Smooth muscle cell (in vitro differentiated cells): ENCODE data around the gene FBXO10. TPM values are rescaled to one million over a fixed set of nuclear protein-coding genes. Genes with fewer than 3 reads are reported as not detected.

ENCODE experiments used
- DNase-seq: peaks from one replicate; lab custom pipeline; 2025; ENCODE audit not compliant: unreplicated experiment; lab: John Stamatoyannopoulos, UW
- H2AFZ ChIP-seq: fragments of 200-600 bp; sonication (generic); 2 replicates; pipeline ENCODE4 v1.6.0; 2016; ENCODE audit warnings: antibody characterized with exemption, low read depth, mild to moderate bottlenecking
- H3F3A ChIP-seq: fragments of 200-600 bp; sonication (generic); 2 replicates; pipeline ENCODE4 v1.6.0; 2017; ENCODE audit warnings: antibody characterized with exemption, low read depth
- H3K27ac ChIP-seq: fragments of 200-600 bp; sonication (generic); 2 replicates; pipeline ENCODE4 v1.5.1; 2016; ENCODE audit warnings: low read depth, mild to moderate bottlenecking
- H3K27me3 ChIP-seq: fragments of 200-600 bp; sonication (generic); 2 replicates; pipeline ENCODE4 v1.6.1; 2016; ENCODE audit warnings: low read depth, mild to moderate bottlenecking
- H3K36me3 ChIP-seq: fragments of 200-600 bp; sonication (generic); 2 replicates; pipeline ENCODE4 v1.5.1; 2016; ENCODE audit warnings: low read depth
- H3K4me1 ChIP-seq: fragments of 200-600 bp; sonication (generic); 2 replicates; pipeline ENCODE4 v1.5.1; 2016; ENCODE audit warnings: low read depth
- H3K4me2 ChIP-seq: fragments of 200-600 bp; sonication (generic); 2 replicates; pipeline ENCODE4 v1.6.0; 2016; ENCODE audit warnings: mild to moderate bottlenecking
- H3K4me3 ChIP-seq: fragments of 200-600 bp; sonication (generic); 2 replicates; pipeline ENCODE4 v1.5.1; 2016; ENCODE audit warnings: mild to moderate bottlenecking
- H3K79me2 ChIP-seq: fragments of 200-600 bp; sonication (generic); 2 replicates; pipeline ENCODE4 v1.6.0; 2016; ENCODE audit warnings: low read depth, mild to moderate bottlenecking
- H3K9ac ChIP-seq: fragments of 200-600 bp; sonication (generic); 2 replicates; pipeline ENCODE4 v1.6.0; 2016; ENCODE audit warnings: low read depth
- H3K9me3 ChIP-seq: fragments of 200-600 bp; sonication (generic); replicated peaks from 2 replicates; pipeline ENCODE4 v1.5.1; 2016; ENCODE audit warnings: low read depth
- H4K20me1 ChIP-seq: fragments of 200-600 bp; sonication (generic); 2 replicates; pipeline ENCODE4 v1.6.0; 2016; ENCODE audit warnings: low read depth
- CTCF ChIP-seq: fragments of 200-600 bp; sonication (generic); IDR thresholded peaks from 2 replicates; pipeline ENCODE4 v1.5.1; 2017; ENCODE audit warnings: borderline replicate concordance, mild to moderate bottlenecking, antibody characterized with exemption; ENCODE audit not compliant: insufficient read depth, poor library complexity, severe bottlenecking
- WGBS: methylation state at CpG from one replicate; pipeline ENCODE4 v1.1.7; 2016; ENCODE audit warnings: low lambda C conversion rate; 5-methylcytosine and 5-hydroxymethylcytosine counted together
- polyA plus RNA-seq: library from polyadenylated mRNA; unstranded; fragments of >200 nt; fragmentation: Nextera tagmentation; extraction: Ambion mirVana; gene quantifications from 2 replicates; pipeline ENCODE4 v1.2.1, GENCODE V29; 2016
- total RNA-seq: library from RNA; depleted of rRNA; stranded (reverse); fragments of >200 nt; gene quantifications from 2 replicates; pipeline ENCODE4 v1.2.3, GENCODE V29; 2014

FBXO10 gene
- total and polyA plus RNA-seq, 2 experiments from 2014 or later, result 3.5 to 7.0 TPM

GRCh38 chr9:37564916-37565315, 11.3 kb downstream of the FBXO10 start:
- peaks cover 7% of the 10 kb centered on the region for H3K79me2 ChIP-seq
- no peaks in the 10 kb centered on the region for H3K27me3 ChIP-seq
- H3K4me2 ChIP-seq, result no peak overlapping the region
- H4K20me1 ChIP-seq, result peaks cover 10% of the 10 kb centered on the region
- no peaks in the 10 kb centered on the region for H3K9me3 ChIP-seq
- no peak overlapping the region for H2AFZ ChIP-seq
- no peak overlapping the region for H3K9ac ChIP-seq
- DNase-seq, result no peak
- no peaks in the 10 kb centered on the region for H3K4me1 ChIP-seq
- no peaks in the 10 kb centered on the region for H3K36me3 ChIP-seq
- 98% methylated on average over 4 of the region's 4 CpGs for WGBS
- H3K27ac ChIP-seq, result no peak overlapping the region
- H3K4me3 ChIP-seq, result no peak overlapping the region
- TF ChIP-seq CTCF, result no peak
- no peaks in the 10 kb centered on the region for H3F3A ChIP-seq

DNA sequence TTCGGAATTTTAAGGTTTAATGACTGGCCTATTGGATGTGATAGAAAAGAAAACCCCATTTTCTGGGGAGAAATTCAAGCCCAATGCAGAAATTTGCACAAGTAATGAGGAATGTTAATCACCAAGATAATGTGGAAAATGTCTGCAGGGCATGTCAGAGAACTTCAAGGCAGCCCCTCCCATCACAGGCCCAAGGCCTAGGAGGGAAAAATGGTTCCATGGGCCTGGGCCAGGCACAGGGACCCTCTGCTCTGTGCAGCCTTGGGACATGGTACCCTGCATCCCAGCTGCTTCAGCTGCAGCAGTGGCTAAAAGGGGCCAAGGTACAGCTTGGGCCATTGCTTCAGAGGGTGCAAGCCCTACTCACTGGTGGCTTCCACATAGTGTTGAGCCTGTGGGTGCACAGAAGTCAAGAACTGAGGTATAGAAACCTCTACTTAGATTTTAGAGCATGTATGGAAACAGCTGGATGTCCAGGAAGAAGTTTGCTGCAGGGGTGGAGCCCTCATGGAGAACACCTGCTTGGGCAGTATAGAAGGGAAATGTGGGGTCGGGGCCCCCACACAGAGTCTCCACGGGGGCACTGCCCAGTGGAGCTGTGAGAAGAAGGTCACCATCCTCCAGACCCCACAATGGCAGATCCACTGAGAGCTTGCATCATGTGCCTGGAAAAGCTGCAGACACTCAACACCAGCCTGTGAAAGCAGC, 12.2 kb downstream of the FBXO10 start:
- Histone ChIP-seq H4K20me1 (peaks cover 9% of the 10 kb centered on the region), H3K4me1 (no peaks in the 10 kb centered on the region), H3K9me3 (no peaks in the 10 kb centered on the region), H3K27me3 (no peaks in the 10 kb centered on the region), H3K4me2 (no peak overlapping the region), H3K27ac (no peak overlapping the region), H3F3A (no peaks in the 10 kb centered on the region), H3K79me2 (peaks cover under 1% of the 10 kb centered on the region), H3K36me3 (no peaks in the 10 kb centered on the region), H3K4me3 (no peak overlapping the region), H3K9ac (no peak overlapping the region), H2AFZ (no peak overlapping the region)
- 64% methylated on average over 3 of the region's 3 CpGs for WGBS
- DNase-seq, result no peak
- no peak for TF ChIP-seq CTCF

GRCh38 chr9:37562826-37563225, 13.4 kb downstream of the FBXO10 start:
- no peak overlapping the region for H3K4me2 ChIP-seq
- 86% methylated on average over 1 of the region's 1 CpG for WGBS
- no peak for TF ChIP-seq CTCF
- H2AFZ ChIP-seq, result no peak overlapping the region
- H3K79me2 ChIP-seq, result no peaks in the 10 kb centered on the region
- no peak overlapping the region for H3K4me3 ChIP-seq
- H3K36me3 ChIP-seq, result no peaks in the 10 kb centered on the region
- no peak overlapping the region for H3K27ac ChIP-seq
- no peaks in the 10 kb centered on the region for H3F3A ChIP-seq
- H3K9ac ChIP-seq, result no peak overlapping the region
- no peaks in the 10 kb centered on the region for H3K9me3 ChIP-seq
- no peak for DNase-seq
- H4K20me1 ChIP-seq, result no peaks in the 10 kb centered on the region
- no peaks in the 10 kb centered on the region for H3K27me3 ChIP-seq
- H3K4me1 ChIP-seq, result no peaks in the 10 kb centered on the region

DNA sequence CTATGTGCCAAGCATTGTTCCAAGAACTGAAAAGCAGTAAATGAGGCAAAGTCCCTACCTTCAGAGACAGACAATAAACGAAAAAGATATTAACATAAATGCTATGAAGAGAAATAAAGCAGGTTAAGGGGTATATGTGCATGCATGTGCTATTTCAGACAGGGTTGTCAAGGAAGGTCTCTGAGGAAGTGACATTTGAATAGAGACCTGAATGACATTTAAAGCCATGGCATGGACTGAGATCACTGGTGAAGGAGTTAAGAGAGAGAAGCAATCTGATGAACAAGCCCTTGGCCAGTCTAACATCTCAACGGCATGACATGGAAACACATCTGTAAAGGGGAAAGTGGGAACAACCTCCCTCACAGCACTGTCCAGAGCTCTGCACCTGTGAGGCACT, 14.5 kb downstream of the FBXO10 start:
- no peaks in the 10 kb centered on the region for H3K4me1 ChIP-seq
- DNase-seq, result no peak
- H3K9ac ChIP-seq, result no peak overlapping the region
- 94% methylated on average over 2 of the region's 2 CpGs for WGBS
- no peaks in the 10 kb centered on the region for H3K79me2 ChIP-seq
- TF ChIP-seq CTCF, result no peak
- no peaks in the 10 kb centered on the region for H3K27me3 ChIP-seq
- no peaks in the 10 kb centered on the region for H3F3A ChIP-seq
- H4K20me1 ChIP-seq, result no peaks in the 10 kb centered on the region
- no peaks in the 10 kb centered on the region for H3K36me3 ChIP-seq
- no peak overlapping the region for H3K4me2 ChIP-seq
- no peak overlapping the region for H3K27ac ChIP-seq
- H2AFZ ChIP-seq, result no peak overlapping the region
- no peak overlapping the region for H3K4me3 ChIP-seq
- H3K9me3 ChIP-seq, result no peaks in the 10 kb centered on the region
